GM12878 (cell line): ENCODE measurements around the gene SYNDIG1. TPM values are rescaled to one million over a fixed set of nuclear protein-coding genes. Genes with fewer than 3 reads are reported as not detected.

Experiments
- ATAC-seq: fragments of 200-7000 bp; cut with Tn5 transposase; 3 replicates; pipeline ENCODE4 v1.9.1; 2020; ENCODE audit warnings: mild to moderate bottlenecking, moderate library complexity
- BruUV-seq: library from RNA; stranded (reverse); fragments of 400-500 nt; replicated peaks from 2 replicates; lab custom pipeline; 2021; lab: Mats Ljungman, UMichigan
- CTCF ChIA-PET: fragments of 300-600 bp; sonication (Branson Sonifier 250); formaldehyde crosslinking; extraction: SDS; loops from one replicate; lab custom pipeline; 2021; ENCODE audit warnings: inconsistent platforms; lab: Yijun Ruan, JAX
- POLR2A ChIA-PET: fragments of 350-600 bp; formaldehyde crosslinking; extraction: SDS; loops from one replicate; lab custom pipeline; 2021; ENCODE audit warnings: inconsistent platforms; lab: Charles Lee
- RAD21 ChIA-PET: fragments of 300-600 bp; sonication (Branson Sonifier 250); formaldehyde crosslinking; loops from one replicate; lab custom pipeline; 2023; ENCODE audit warnings: antibody characterized with exemption; ENCODE audit not compliant: unreplicated experiment; lab: Charles Lee
- SMC1A ChIA-PET: fragments of 300-600 bp; sonication (Branson Sonifier 250); formaldehyde crosslinking; loops from one replicate; lab custom pipeline; 2023; ENCODE audit not compliant: unreplicated experiment, uncharacterized antibody; lab: Charles Lee
- DNase-seq: peaks from one replicate; pipeline ENCODE4 v3.0.0-alpha.2; 2011; ENCODE audit warnings: low read depth, low spot score
- FAIRE-seq: peaks from 3 replicates; lab custom pipeline; 2011; peaks lifted over from hg19 to GRCh38; lab: Jason Lieb, UNC
- H2AFZ ChIP-seq: 2 replicates; pipeline ENCODE4 v1.6.0; 2011; ENCODE audit warnings: low read depth, low read length, control low read depth; ENCODE audit not compliant: control insufficient read depth
- H3K27ac ChIP-seq: 2 replicates; pipeline ENCODE4 v1.5.1; 2011; ENCODE audit warnings: control low read depth; ENCODE audit not compliant: control insufficient read depth, insufficient read depth
- H3K27me3 ChIP-seq, 2 experiments: replicated peaks in 1 of 2; 2 replicates each; pipeline versions ENCODE4 v1.6.0 to v1.6.1; 2011; ENCODE audit warnings: low read length in 1 of 2; ENCODE audit not compliant: control insufficient read depth in 2 of 2, insufficient read depth in 2 of 2
- H3K36me3 ChIP-seq, 2 experiments: 2 replicates each; pipeline ENCODE4 v1.5.1; 2011; ENCODE audit warnings: low read length in 1 of 2; ENCODE audit not compliant: control insufficient read depth in 2 of 2, insufficient read depth in 2 of 2
- H3K4me1 ChIP-seq: 2 replicates; pipeline ENCODE4 v1.6.1; 2011; ENCODE audit warnings: mild to moderate bottlenecking, low read length, moderate library complexity, mixed read lengths; ENCODE audit not compliant: control insufficient read depth, insufficient read depth
- H3K4me2 ChIP-seq: 2 replicates; pipeline ENCODE4 v1.6.0; 2011; ENCODE audit warnings: control low read depth; ENCODE audit not compliant: control insufficient read depth, insufficient read depth
- H3K4me3 ChIP-seq: fragments of 200-600 bp; sonication (generic); 2 replicates; pipeline ENCODE4 v1.5.1; 2016
- H3K79me2 ChIP-seq: 2 replicates; pipeline ENCODE4 v1.6.0; 2011; ENCODE audit warnings: low read length; ENCODE audit not compliant: control insufficient read depth, insufficient read depth
- H3K9ac ChIP-seq: 2 replicates; pipeline ENCODE4 v1.8.0; 2011; ENCODE audit warnings: low read length, control low read depth, mixed read lengths; ENCODE audit not compliant: control insufficient read depth, insufficient read depth
- H3K9me3 ChIP-seq: replicated peaks from 3 replicates; pipeline ENCODE4 v1.5.1; 2011; ENCODE audit warnings: mild to moderate bottlenecking, low read length; ENCODE audit not compliant: control insufficient read depth, insufficient read depth
- H4K20me1 ChIP-seq: 2 replicates; pipeline ENCODE4 v1.6.0; 2011; ENCODE audit not compliant: control insufficient read depth, insufficient read depth
- BHLHE40 ChIP-seq, 2 experiments: fragments of 450-650 bp in 1 of 2; IDR thresholded peaks; 2 replicates each; pipeline ENCODE4 v1.6.1; 2011 to 2017; ENCODE audit warnings: low read depth in 2 of 2, borderline replicate concordance in 1 of 2, improper control_type of control experiment in 1 of 2, low read length in 1 of 2, mild to moderate bottlenecking in 1 of 2
- HDAC6 ChIP-seq: fragments of 200-600 bp; sonication (generic); IDR thresholded peaks from one replicate; pipeline ENCODE4 v1.8.0; 2017; ENCODE audit warnings: antibody characterized with exemption; ENCODE audit not compliant: unreplicated experiment
- KAT2A ChIP-seq: conservative IDR thresholded peaks from 2 replicates; pipeline ENCODE4 v1.6.1; 2011; ENCODE audit warnings: low read depth, low read length; ENCODE audit not compliant: control insufficient read depth
- SIX5 ChIP-seq: IDR thresholded peaks from 2 replicates; pipeline ENCODE4 v1.6.1; 2011; ENCODE audit warnings: mild to moderate bottlenecking, low read depth, low read length, moderate library complexity; ENCODE audit not compliant: severe bottlenecking
- SMARCA5 ChIP-seq: fragments of 450-650 bp; IDR thresholded peaks from 2 replicates; pipeline ENCODE4 v1.6.1; 2017; ENCODE audit warnings: mild to moderate bottlenecking
- SUPT20H ChIP-seq: IDR thresholded peaks from 2 replicates; pipeline ENCODE4 v1.6.1; 2011; ENCODE audit warnings: low read depth, mild to moderate bottlenecking, low read length, moderate library complexity, borderline replicate concordance; ENCODE audit not compliant: control insufficient read depth
- TAF1 ChIP-seq: IDR thresholded peaks from 2 replicates; pipeline ENCODE4 v1.6.1; 2011; ENCODE audit warnings: mild to moderate bottlenecking, low read depth, low read length, borderline replicate concordance
- WGBS: methylation state at CpG from one replicate; pipeline ENCODE4 v1.1.6; 2016; ENCODE audit warnings: low lambda C conversion rate; ENCODE audit not compliant: insufficient replicate concordance, insufficient coverage; ENCODE audit errors: missing lambda C conversion rate; 5-methylcytosine and 5-hydroxymethylcytosine counted together
- in situ Hi-C: fragments of 300-500 bp; cut with MboI; formaldehyde crosslinking; loops from 9 replicates; pipeline ENCODE4 v1.14.3; 2018; ENCODE audit warnings: mixed read lengths
- intact Hi-C: fragments of 100-400 bp; cut with micrococcal nuclease; formaldehyde crosslinking; loops from one replicate; pipeline ENCODE4 v1.14.2; 2022; ENCODE audit not compliant: unreplicated experiment
- polyA plus RNA-seq, 11 experiments: library from polyadenylated mRNA; depleted of rRNA in 4 of 11; unstranded in 6 of 11; stranded (reverse) in 5 of 11; fragments of >200 nt; fragmentation: Nextera tagmentation in 4 of 11; fragmentation: Illumina TruSeq in 1 of 11; extraction: Ambion mirVana in 4 of 11; extraction: Trizol in 1 of 11; gene quantifications; 1 replicate in 1 of 11; 2 replicates in 10 of 11; pipeline versions ENCODE4 v1.2.1 to v1.2.3, GENCODE V29; 2011 to 2016; ENCODE audit warnings: inconsistent platforms in 2 of 11, missing spikeins in 2 of 11, low read depth in 1 of 11
- total RNA-seq, 4 experiments: library from RNA; depleted of rRNA in 3 of 4; stranded (reverse); fragments of >200 nt in 3 of 4; fragmentation: Illumina TruSeq in 1 of 4; extraction: Trizol in 1 of 4; gene quantifications; 2 replicates each; pipeline versions ENCODE4 v1.2.1 to v1.2.3, GENCODE V29; 2013 to 2021
- TF ChIP-seq, protein P1 (sequence below): IDR thresholded peaks from 2 replicates; pipeline ENCODE4 v1.6.1; 2011; ENCODE audit warnings: low read depth, low read length, improper control_type of control experiment, borderline replicate concordance
- TF ChIP-seq, protein P2 (sequence below): fragments of 450-650 bp; IDR thresholded peaks from 2 replicates; pipeline ENCODE4 v1.6.1; 2017; ENCODE audit warnings: mild to moderate bottlenecking, moderate library complexity
- TF ChIP-seq, protein P3 (sequence below), 3 experiments: IDR thresholded peaks in 2 of 3; conservative IDR thresholded peaks in 1 of 3; 2 replicates each; pipeline ENCODE4 v1.5.1; 2011; ENCODE audit warnings: low read depth in 3 of 3, low read length in 3 of 3, mild to moderate bottlenecking in 3 of 3, control low read depth in 2 of 3, moderate library complexity in 2 of 3, inconsistent platforms in 1 of 3, mixed read lengths in 1 of 3; ENCODE audit not compliant: control insufficient read depth in 2 of 3, insufficient read depth in 1 of 3; ENCODE audit errors: extremely low read depth in 1 of 3
- TF ChIP-seq, protein P4 (sequence below): fragments of 450-650 bp; formaldehyde crosslinking; IDR thresholded peaks from 2 replicates; pipeline ENCODE4 v1.5.0; 2022; ENCODE audit warnings: mild to moderate bottlenecking, missing genetic modification characterization

SYNDIG1 gene
- total and polyA plus RNA-seq, 10 of the 15 experiments (the other 5 are each of a cell fraction or from before 2014, with no cell fraction given), result not detected

DNA sequence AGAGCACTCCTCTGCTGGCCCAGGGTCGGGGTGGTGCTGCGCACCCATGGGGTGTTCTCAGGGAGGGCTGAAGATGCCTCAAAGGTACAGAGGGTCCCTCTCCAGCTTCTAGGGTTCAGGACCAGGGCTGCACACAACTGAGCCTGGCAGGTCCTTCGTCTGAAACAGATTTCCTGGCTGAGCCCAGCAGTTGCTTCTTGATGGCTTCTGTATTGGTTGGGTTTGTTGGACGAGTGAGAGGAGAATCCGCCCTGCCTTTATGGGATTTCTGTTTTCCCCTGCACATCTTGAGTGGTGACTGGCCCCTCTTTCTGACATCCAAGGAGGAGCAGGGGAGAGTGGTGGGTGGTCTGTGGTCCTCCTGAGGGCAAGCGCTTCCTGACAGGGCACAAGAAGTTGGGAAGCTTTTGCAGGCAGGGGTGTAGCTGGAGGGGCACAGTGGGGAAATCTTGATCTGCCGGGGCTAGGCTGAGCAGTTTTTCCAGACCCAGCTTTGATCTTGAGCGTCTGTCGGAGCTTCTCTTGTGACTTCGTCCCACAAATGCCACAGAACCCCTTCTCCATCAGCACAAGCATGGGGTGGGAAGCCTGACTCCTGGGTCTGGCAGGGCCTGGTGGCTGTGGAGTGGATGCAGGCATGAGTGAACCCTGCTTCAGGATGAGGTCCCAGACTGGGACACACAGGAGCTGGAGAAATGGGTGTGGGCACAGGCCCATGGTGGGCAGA lies 116.5 kb downstream of the SYNDIG1 start:
- H3K9ac ChIP-seq, result no peak overlapping the region
- in situ Hi-C loops (no loop called here), intact Hi-C loops (no loop called here)
- RAD21 ChIA-PET, result no interaction called here
- no peaks in the 10 kb centered on the region; a peak in 1 of 4 replicates for H3K27me3 ChIP-seq
- no peaks in the 10 kb centered on the region for H3K9me3 ChIP-seq
- no peak overlapping the region for H3K27ac ChIP-seq
- no peaks in the 10 kb centered on the region; the same call in 1 of the 2 replicates for H4K20me1 ChIP-seq
- TF ChIP-seq SIX5 (no peak), SMARCA5 (no peak), TAF1 (no peak), BHLHE40 (IDR thresholded peaks at IDR 0.05; ENCODE audit: borderline replicate concordance in 1 of 2, low read depth in 2 of 2, low read length in 1 of 2) (no peak), KAT2A (no peak), HDAC6 (no peak), SUPT20H (no peak)
- TF ChIP-seq, protein P1, sequence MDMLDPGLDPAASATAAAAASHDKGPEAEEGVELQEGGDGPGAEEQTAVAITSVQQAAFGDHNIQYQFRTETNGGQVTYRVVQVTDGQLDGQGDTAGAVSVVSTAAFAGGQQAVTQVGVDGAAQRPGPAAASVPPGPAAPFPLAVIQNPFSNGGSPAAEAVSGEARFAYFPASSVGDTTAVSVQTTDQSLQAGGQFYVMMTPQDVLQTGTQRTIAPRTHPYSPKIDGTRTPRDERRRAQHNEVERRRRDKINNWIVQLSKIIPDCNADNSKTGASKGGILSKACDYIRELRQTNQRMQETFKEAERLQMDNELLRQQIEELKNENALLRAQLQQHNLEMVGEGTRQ, result no peak
- TF ChIP-seq, protein P2, sequence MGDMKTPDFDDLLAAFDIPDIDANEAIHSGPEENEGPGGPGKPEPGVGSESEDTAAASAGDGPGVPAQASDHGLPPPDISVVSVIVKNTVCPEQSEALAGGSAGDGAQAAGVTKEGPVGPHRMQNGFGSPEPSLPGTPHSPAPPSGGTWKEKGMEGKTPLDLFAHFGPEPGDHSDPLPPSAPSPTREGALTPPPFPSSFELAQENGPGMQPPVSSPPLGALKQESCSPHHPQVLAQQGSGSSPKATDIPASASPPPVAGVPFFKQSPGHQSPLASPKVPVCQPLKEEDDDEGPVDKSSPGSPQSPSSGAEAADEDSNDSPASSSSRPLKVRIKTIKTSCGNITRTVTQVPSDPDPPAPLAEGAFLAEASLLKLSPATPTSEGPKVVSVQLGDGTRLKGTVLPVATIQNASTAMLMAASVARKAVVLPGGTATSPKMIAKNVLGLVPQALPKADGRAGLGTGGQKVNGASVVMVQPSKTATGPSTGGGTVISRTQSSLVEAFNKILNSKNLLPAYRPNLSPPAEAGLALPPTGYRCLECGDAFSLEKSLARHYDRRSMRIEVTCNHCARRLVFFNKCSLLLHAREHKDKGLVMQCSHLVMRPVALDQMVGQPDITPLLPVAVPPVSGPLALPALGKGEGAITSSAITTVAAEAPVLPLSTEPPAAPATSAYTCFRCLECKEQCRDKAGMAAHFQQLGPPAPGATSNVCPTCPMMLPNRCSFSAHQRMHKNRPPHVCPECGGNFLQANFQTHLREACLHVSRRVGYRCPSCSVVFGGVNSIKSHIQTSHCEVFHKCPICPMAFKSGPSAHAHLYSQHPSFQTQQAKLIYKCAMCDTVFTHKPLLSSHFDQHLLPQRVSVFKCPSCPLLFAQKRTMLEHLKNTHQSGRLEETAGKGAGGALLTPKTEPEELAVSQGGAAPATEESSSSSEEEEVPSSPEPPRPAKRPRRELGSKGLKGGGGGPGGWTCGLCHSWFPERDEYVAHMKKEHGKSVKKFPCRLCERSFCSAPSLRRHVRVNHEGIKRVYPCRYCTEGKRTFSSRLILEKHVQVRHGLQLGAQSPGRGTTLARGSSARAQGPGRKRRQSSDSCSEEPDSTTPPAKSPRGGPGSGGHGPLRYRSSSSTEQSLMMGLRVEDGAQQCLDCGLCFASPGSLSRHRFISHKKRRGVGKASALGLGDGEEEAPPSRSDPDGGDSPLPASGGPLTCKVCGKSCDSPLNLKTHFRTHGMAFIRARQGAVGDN, result no peak
- TF ChIP-seq, protein P3, sequence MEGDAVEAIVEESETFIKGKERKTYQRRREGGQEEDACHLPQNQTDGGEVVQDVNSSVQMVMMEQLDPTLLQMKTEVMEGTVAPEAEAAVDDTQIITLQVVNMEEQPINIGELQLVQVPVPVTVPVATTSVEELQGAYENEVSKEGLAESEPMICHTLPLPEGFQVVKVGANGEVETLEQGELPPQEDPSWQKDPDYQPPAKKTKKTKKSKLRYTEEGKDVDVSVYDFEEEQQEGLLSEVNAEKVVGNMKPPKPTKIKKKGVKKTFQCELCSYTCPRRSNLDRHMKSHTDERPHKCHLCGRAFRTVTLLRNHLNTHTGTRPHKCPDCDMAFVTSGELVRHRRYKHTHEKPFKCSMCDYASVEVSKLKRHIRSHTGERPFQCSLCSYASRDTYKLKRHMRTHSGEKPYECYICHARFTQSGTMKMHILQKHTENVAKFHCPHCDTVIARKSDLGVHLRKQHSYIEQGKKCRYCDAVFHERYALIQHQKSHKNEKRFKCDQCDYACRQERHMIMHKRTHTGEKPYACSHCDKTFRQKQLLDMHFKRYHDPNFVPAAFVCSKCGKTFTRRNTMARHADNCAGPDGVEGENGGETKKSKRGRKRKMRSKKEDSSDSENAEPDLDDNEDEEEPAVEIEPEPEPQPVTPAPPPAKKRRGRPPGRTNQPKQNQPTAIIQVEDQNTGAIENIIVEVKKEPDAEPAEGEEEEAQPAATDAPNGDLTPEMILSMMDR (IDR thresholded peaks at IDR 0.05 in 2 of 3, conservative IDR thresholded peaks at IDR 0.05 in 1 of 3; ENCODE audit: control insufficient read depth in 2 of 3, extremely low read depth in 1 of 3, insufficient read depth in 1 of 3, low read depth in 3 of 3, low read length in 3 of 3), result no peak
- TF ChIP-seq, protein P4, sequence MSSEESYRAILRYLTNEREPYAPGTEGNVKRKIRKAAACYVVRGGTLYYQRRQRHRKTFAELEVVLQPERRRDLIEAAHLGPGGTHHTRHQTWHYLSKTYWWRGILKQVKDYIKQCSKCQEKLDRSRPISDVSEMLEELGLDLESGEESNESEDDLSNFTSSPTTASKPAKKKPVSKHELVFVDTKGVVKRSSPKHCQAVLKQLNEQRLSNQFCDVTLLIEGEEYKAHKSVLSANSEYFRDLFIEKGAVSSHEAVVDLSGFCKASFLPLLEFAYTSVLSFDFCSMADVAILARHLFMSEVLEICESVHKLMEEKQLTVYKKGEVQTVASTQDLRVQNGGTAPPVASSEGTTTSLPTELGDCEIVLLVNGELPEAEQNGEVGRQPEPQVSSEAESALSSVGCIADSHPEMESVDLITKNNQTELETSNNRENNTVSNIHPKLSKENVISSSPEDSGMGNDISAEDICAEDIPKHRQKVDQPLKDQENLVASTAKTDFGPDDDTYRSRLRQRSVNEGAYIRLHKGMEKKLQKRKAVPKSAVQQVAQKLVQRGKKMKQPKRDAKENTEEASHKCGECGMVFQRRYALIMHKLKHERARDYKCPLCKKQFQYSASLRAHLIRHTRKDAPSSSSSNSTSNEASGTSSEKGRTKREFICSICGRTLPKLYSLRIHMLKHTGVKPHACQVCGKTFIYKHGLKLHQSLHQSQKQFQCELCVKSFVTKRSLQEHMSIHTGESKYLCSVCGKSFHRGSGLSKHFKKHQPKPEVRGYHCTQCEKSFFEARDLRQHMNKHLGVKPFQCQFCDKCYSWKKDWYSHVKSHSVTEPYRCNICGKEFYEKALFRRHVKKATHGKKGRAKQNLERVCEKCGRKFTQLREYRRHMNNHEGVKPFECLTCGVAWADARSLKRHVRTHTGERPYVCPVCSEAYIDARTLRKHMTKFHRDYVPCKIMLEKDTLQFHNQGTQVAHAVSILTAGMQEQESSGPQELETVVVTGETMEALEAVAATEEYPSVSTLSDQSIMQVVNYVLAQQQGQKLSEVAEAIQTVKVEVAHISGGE (CRISPR knock-in tag), result no peak
- FAIRE-seq (no peak), DNase-seq (no peak), ATAC-seq (no peak)
- WGBS, result 30% methylated on average over 10 of the region's 10 CpGs
- POLR2A ChIA-PET, result no interaction called here
- no peak overlapping the region for H3K4me3 ChIP-seq
- SMC1A ChIA-PET, result no interaction called here
- H3K79me2 ChIP-seq, result no peaks in the 10 kb centered on the region
- no peak overlapping the region for H3K4me2 ChIP-seq
- no peak overlapping the region for H2AFZ ChIP-seq
- H3K4me1 ChIP-seq, result no peaks in the 10 kb centered on the region
- CTCF ChIA-PET, result no interaction called here
- no TSS peak for BruUV-seq
- no peaks in the 10 kb centered on the region for H3K36me3 ChIP-seq
